ENCODE results near the gene UPF3B.
A peak's percentile ranks its signal among the peaks of the same experiment; 100 is the strongest.
"Not testable (repeated sequence)": the region's sequence is repeated elsewhere in the genome, so short reads cannot be mapped to it uniquely, and the experiment has no call there.

The UPF3B gene

GRCh38 chrX:119852382-119853353 is at the start of gene UPF3B:
Gene UPF3B, minus strand, starts transcription at chrX:119852963. Its CDS starts 35 bp downstream, at chrX:119852928.
- DNase-seq: peak; percentile 93 to 97

- DNase-seq: peak in 1 of 2 donors; percentile 6
Observed at GRCh38 chrX:119900976-119901375, 48.2 kb upstream of the UPF3B start.

GRCh38 chrX:119899125-119899524 is 46.4 kb upstream of the UPF3B start:
- peak; percentile 72 to 84 for DNase-seq

- DNase-seq: no peak
Observed at GRCh38 chrX:119895843-119896326, 43.1 kb upstream of the UPF3B start, which contains the start of gene AKAP14. Gene AKAP14, plus strand, starts transcription at chrX:119895893. Its CDS starts 7,331 bp downstream, at chrX:119903224.

GRCh38 chrX:119891961-119892692 is 39.4 kb upstream of the UPF3B start:
- DNase-seq: not testable (repeated sequence)

GRCh38 chrX:119890626-119891025 is 37.9 kb upstream of the UPF3B start:
- not testable (repeated sequence) for DNase-seq

GRCh38 chrX:119887721-119888425 is 35.1 kb upstream of the UPF3B start:
- DNase-seq: peak; percentile 49 to 63

- peak; percentile 2 to 31 for DNase-seq
Observed at GRCh38 chrX:119885554-119886428, 33.0 kb upstream of the UPF3B start.

GRCh38 chrX:119880552-119881437 is 28.0 kb upstream of the UPF3B start:
- DNase-seq: peak; percentile 33 to 35

GRCh38 chrX:119880076-119880475 is 27.3 kb upstream of the UPF3B start:
- no peak for DNase-seq

GRCh38 chrX:119878740-119879139 is 26.0 kb upstream of the UPF3B start:
- DNase-seq: no peak

GRCh38 chrX:119871599-119872395 is 19.0 kb upstream of the UPF3B start, which contains the start of the genes NDUFA1 and RNF113A:
Gene NDUFA1, plus strand, starts transcription at chrX:119871832. Its CDS starts 80 bp downstream, at chrX:119871912.
Gene RNF113A, minus strand, starts transcription at chrX:119871733. Its CDS starts 120 bp downstream, at chrX:119871613.
- peak; percentile 82 for DNase-seq

- no peak for DNase-seq
Observed at GRCh38 chrX:119871245-119871598, 18.5 kb upstream of the UPF3B start.

- peak in 1 of 2 donors; percentile 25 for DNase-seq
Observed at GRCh38 chrX:119870626-119871131, 17.9 kb upstream of the UPF3B start.

GRCh38 chrX:119853444-119853843 is 681 bp upstream of the UPF3B start:
- DNase-seq: no peak

- DNase-seq: no peak
Observed at GRCh38 chrX:119833905-119834304, 18.9 kb downstream of the UPF3B start.

- no peak for DNase-seq
Observed at GRCh38 chrX:119828446-119828845, 24.3 kb downstream of the UPF3B start.

- DNase-seq: no peak
Observed at GRCh38 chrX:119826399-119826959, 26.3 kb downstream of the UPF3B start.

GRCh38 chrX:119824221-119824620 is 28.5 kb downstream of the UPF3B start:
- DNase-seq: not testable (repeated sequence)

All from inflammatory macrophage treated with lipopolysaccharide for 1 hour (primary cell).